Stimulated activated CD4-positive, alpha-beta T cell treated with anti-CD3 and anti-CD28 coated beads, Interleukin-12 subunit alpha, Interleukin-12 subunit beta, amount 100 ng/mL, for 24 hours (primary cell): ENCODE data around the gene DUSP9.

Source experiments
- DNase-seq, 2 experiments: peaks; one replicate each; pipeline ENCODE4 v3.0.0-alpha.2; 2020; ENCODE audit warnings: low read depth in 2 of 2

Gene DUSP9

GRCh38 chrX:153621949-153622598 is 24.9 kb upstream of the DUSP9 start:
- no peak for DNase-seq

GRCh38 chrX:153622661-153623309 is 24.2 kb upstream of the DUSP9 start:
- DNase-seq: no peak

- DNase-seq: no peak
These were observed 23.5 kb upstream of the DUSP9 start for GRCh38 chrX:153623310-153624029.

GRCh38 chrX:153624196-153625091 is 22.6 kb upstream of the DUSP9 start:
- no peak for DNase-seq

GRCh38 chrX:153625271-153626024 is 21.6 kb upstream of the DUSP9 start:
- DNase-seq: no peak

- DNase-seq: no peak
These were observed 20.9 kb upstream of the DUSP9 start for GRCh38 chrX:153626025-153626633.

- no peak for DNase-seq
These were observed 19.9 kb upstream of the DUSP9 start for GRCh38 chrX:153626863-153627674.

- no peak for DNase-seq
These were observed 19.3 kb upstream of the DUSP9 start for GRCh38 chrX:153627675-153628111.

GRCh38 chrX:153628129-153628528 is 18.9 kb upstream of the DUSP9 start:
- no peak for DNase-seq

GRCh38 chrX:153628665-153629064 is 18.3 kb upstream of the DUSP9 start:
- DNase-seq: no peak

GRCh38 chrX:153631346-153631745 is 15.7 kb upstream of the DUSP9 start:
- no peak for DNase-seq

GRCh38 chrX:153631907-153632594 is 15.0 kb upstream of the DUSP9 start:
- DNase-seq: no peak

GRCh38 chrX:153632595-153632946 is 14.4 kb upstream of the DUSP9 start:
- DNase-seq: no peak

GRCh38 chrX:153633048-153633447 is 14.0 kb upstream of the DUSP9 start:
- DNase-seq: no peak

GRCh38 chrX:153633607-153634180 is 13.3 kb upstream of the DUSP9 start:
- no peak for DNase-seq

GRCh38 chrX:153634236-153634635 is 12.8 kb upstream of the DUSP9 start:
- no peak for DNase-seq

GRCh38 chrX:153634832-153635231 is 12.2 kb upstream of the DUSP9 start:
- DNase-seq: no peak

GRCh38 chrX:153635388-153635787 is 11.6 kb upstream of the DUSP9 start:
- no peak for DNase-seq
